Trophoblast cell (in vitro differentiated cells and primary cell): Measurements from ENCODE around the gene C5AR2.

Experiments used
- DNase-seq, 2 donors: peaks; one replicate each; pipeline ENCODE4 v3.0.0-alpha.2; 2016
- H2AFZ ChIP-seq: 2 replicates; pipeline ENCODE4 v1.6.1; 2013; ENCODE audit warnings: low read length, moderate library complexity, mild to moderate bottlenecking; ENCODE audit not compliant: insufficient read depth, poor library complexity
- H2AK5ac ChIP-seq: 2 replicates; pipeline ENCODE4 v1.6.1; 2013; ENCODE audit warnings: mild to moderate bottlenecking, low read length
- H2BK120ac ChIP-seq: 2 replicates; pipeline ENCODE4 v1.6.1; 2013; ENCODE audit warnings: low read length, mild to moderate bottlenecking, moderate library complexity; ENCODE audit not compliant: insufficient read depth, poor library complexity
- H2BK12ac ChIP-seq: 2 replicates; pipeline ENCODE4 v1.6.1; 2013; ENCODE audit warnings: mild to moderate bottlenecking, low read length, moderate library complexity
- H2BK5ac ChIP-seq: 2 replicates; pipeline ENCODE4 v1.6.1; 2013; ENCODE audit warnings: low read length, low read depth, moderate library complexity, mild to moderate bottlenecking; ENCODE audit not compliant: poor library complexity
- H3K14ac ChIP-seq: 2 replicates; pipeline ENCODE4 v1.6.1; 2013; ENCODE audit warnings: mild to moderate bottlenecking, low read length
- H3K18ac ChIP-seq: 2 replicates; pipeline ENCODE4 v1.6.1; 2013; ENCODE audit warnings: mild to moderate bottlenecking, low read length
- H3K23ac ChIP-seq: 2 replicates; pipeline ENCODE4 v1.6.1; 2013; ENCODE audit warnings: low read length
- H3K27ac ChIP-seq: 2 replicates; pipeline ENCODE4 v1.5.1; 2013; ENCODE audit warnings: low read depth, mild to moderate bottlenecking, inconsistent platforms, low read length, moderate library complexity
- H3K27me3 ChIP-seq: 2 replicates; pipeline ENCODE4 v1.6.1; 2013; ENCODE audit warnings: inconsistent platforms, mild to moderate bottlenecking, low read length, moderate library complexity; ENCODE audit not compliant: insufficient read depth
- H3K36me3 ChIP-seq, 2 experiments: 1 replicate in 1 of 2; 2 replicates in 1 of 2; pipeline ENCODE4 v1.6.1; 2013; ENCODE audit warnings: low read length in 2 of 2, mild to moderate bottlenecking in 2 of 2, moderate library complexity in 1 of 2; ENCODE audit not compliant: insufficient read depth in 2 of 2, control insufficient read depth in 1 of 2
- H3K4ac ChIP-seq: 2 replicates; pipeline ENCODE4 v1.6.1; 2013; ENCODE audit warnings: low read depth, mild to moderate bottlenecking, low read length, moderate library complexity
- H3K4me1 ChIP-seq, 2 experiments: 1 replicate in 1 of 2; 2 replicates in 1 of 2; pipeline ENCODE4 v1.6.1; 2013; ENCODE audit warnings: low read length in 2 of 2, mild to moderate bottlenecking in 2 of 2, moderate library complexity in 1 of 2; ENCODE audit not compliant: insufficient read depth in 2 of 2, control insufficient read depth in 1 of 2
- H3K4me2 ChIP-seq: 2 replicates; pipeline ENCODE4 v1.6.1; 2013; ENCODE audit warnings: inconsistent platforms, mild to moderate bottlenecking, low read length, moderate library complexity
- H3K4me3 ChIP-seq: 2 replicates; pipeline ENCODE4 v1.5.1; 2013; ENCODE audit warnings: mild to moderate bottlenecking, low read depth, low read length, inconsistent platforms
- H3K79me1 ChIP-seq: one replicate; pipeline ENCODE4 v1.6.1; 2013; ENCODE audit warnings: low read length
- H3K79me2 ChIP-seq: 2 replicates; pipeline ENCODE4 v1.6.1; 2013; ENCODE audit warnings: low read length, mild to moderate bottlenecking; ENCODE audit not compliant: control insufficient read depth, insufficient read depth, poor library complexity
- H3K9ac ChIP-seq: 2 replicates; pipeline ENCODE4 v1.6.1; 2013; ENCODE audit warnings: mild to moderate bottlenecking, low read length
- H3K9me3 ChIP-seq: 2 replicates; pipeline ENCODE4 v1.6.1; 2013; ENCODE audit warnings: low read depth, mild to moderate bottlenecking, control low read depth, inconsistent platforms, low read length; ENCODE audit not compliant: insufficient read depth
- H4K12ac ChIP-seq: 2 replicates; pipeline ENCODE4 v1.6.1; 2013; ENCODE audit warnings: low read depth, mild to moderate bottlenecking, low read length, moderate library complexity
- H4K8ac ChIP-seq: 2 replicates; pipeline ENCODE4 v1.6.1; 2013; ENCODE audit warnings: low read depth, mild to moderate bottlenecking, low read length, moderate library complexity
- H4K91ac ChIP-seq: one replicate; pipeline ENCODE4 v1.6.1; 2013; ENCODE audit warnings: low read depth, mild to moderate bottlenecking, low read length, moderate library complexity
- WGBS: extraction: QIAGEN DNeasy Blood & Tissue Kit; methylation state at CpG from one replicate; pipeline ENCODE4 v1.1.7; 2013; ENCODE audit warnings: missing lambda C conversion rate; ENCODE audit not compliant: insufficient read length, insufficient coverage; ENCODE audit errors: extremely low coverage; 5-methylcytosine and 5-hydroxymethylcytosine counted together

The C5AR2 gene

GRCh38 chr19:47316513-47316912 is 15.5 kb upstream of the C5AR2 start:
- Histone ChIP-seq H3K4ac (no peak overlapping the region), H3K4me2 (no peak overlapping the region), H2AK5ac (no peak overlapping the region), H4K8ac (no peak overlapping the region), H3K14ac (no peak overlapping the region), H3K79me2 (no peaks in the 10 kb centered on the region), H3K23ac (no peak overlapping the region), H3K9me3 (peaks cover 4% of the 10 kb centered on the region), H3K4me1 (no peaks in the 10 kb centered on the region), H3K79me1 (no peaks in the 10 kb centered on the region), H3K27ac (no peak overlapping the region), H3K27me3 (no peaks in the 10 kb centered on the region), H4K91ac (no peak overlapping the region), H2BK120ac (no peak overlapping the region), H2BK12ac (no peak overlapping the region), H3K4me3 (no peak overlapping the region), H3K9ac (no peak overlapping the region), H3K18ac (no peak overlapping the region), H3K36me3 (no peaks in the 10 kb centered on the region), H2BK5ac (no peak overlapping the region), H2AFZ (no peak overlapping the region), H4K12ac (no peak overlapping the region)
- no CpG with 5 or more reads among the region's 4 CpGs for WGBS
- DNase-seq, result no peak

GRCh38 chr19:47319923-47320871 is 11.8 kb upstream of the C5AR2 start:
- Histone ChIP-seq H3K23ac (no peak overlapping the region), H3K4me3 (no peak overlapping the region), H2AK5ac (no peak overlapping the region), H3K4me2 (no peak overlapping the region), H3K9me3 (peaks cover 5% of the 10 kb centered on the region), H2BK5ac (no peak overlapping the region), H3K18ac (no peak overlapping the region), H3K79me1 (no peaks in the 10 kb centered on the region), H3K27me3 (no peaks in the 10 kb centered on the region), H3K27ac (no peak overlapping the region), H4K12ac (no peak overlapping the region), H2AFZ (no peak overlapping the region), H3K4me1 (no peaks in the 10 kb centered on the region), H4K91ac (no peak overlapping the region), H2BK120ac (no peak overlapping the region), H4K8ac (no peak overlapping the region), H3K9ac (peak overlapping the region; percentile 57), H3K79me2 (no peaks in the 10 kb centered on the region), H3K14ac (no peak overlapping the region), H3K36me3 (no peaks in the 10 kb centered on the region), H2BK12ac (no peak overlapping the region), H3K4ac (no peak overlapping the region)
- DNase-seq, result no peak
- WGBS, result no CpG with 5 or more reads among the region's 46 CpGs

GRCh38 chr19:47321630-47322029 is 10.3 kb upstream of the C5AR2 start:
- H2BK5ac ChIP-seq, result no peak overlapping the region
- H4K91ac ChIP-seq, result no peak overlapping the region
- no peak overlapping the region for H3K4me3 ChIP-seq
- no peak overlapping the region for H2AFZ ChIP-seq
- H4K12ac ChIP-seq, result no peak overlapping the region
- no peaks in the 10 kb centered on the region for H3K27me3 ChIP-seq
- no peak overlapping the region for H3K4me2 ChIP-seq
- peaks cover 5% of the 10 kb centered on the region for H3K9me3 ChIP-seq
- no peaks in the 10 kb centered on the region for H3K36me3 ChIP-seq
- H3K18ac ChIP-seq, result no peak overlapping the region
- H3K79me1 ChIP-seq, result no peaks in the 10 kb centered on the region
- no peak overlapping the region for H4K8ac ChIP-seq
- no peaks in the 10 kb centered on the region for H3K4me1 ChIP-seq
- H3K23ac ChIP-seq, result no peak overlapping the region
- H3K9ac ChIP-seq, result no peak overlapping the region
- DNase-seq, result no peak
- H2BK120ac ChIP-seq, result no peak overlapping the region
- no peak overlapping the region for H3K27ac ChIP-seq
- H3K4ac ChIP-seq, result no peak overlapping the region
- no peak overlapping the region for H2BK12ac ChIP-seq
- H3K79me2 ChIP-seq, result no peaks in the 10 kb centered on the region
- no CpG with 5 or more reads among the region's 1 CpG for WGBS
- H2AK5ac ChIP-seq, result no peak overlapping the region
- H3K14ac ChIP-seq, result no peak overlapping the region

GRCh38 chr19:47322058-47322457 is 9.9 kb upstream of the C5AR2 start:
- Histone ChIP-seq H4K12ac (no peak overlapping the region), H3K14ac (no peak overlapping the region), H3K18ac (no peak overlapping the region), H3K79me2 (no peaks in the 10 kb centered on the region), H4K91ac (no peak overlapping the region), H3K79me1 (no peaks in the 10 kb centered on the region), H2BK12ac (no peak overlapping the region), H2BK120ac (no peak overlapping the region), H3K27me3 (no peaks in the 10 kb centered on the region), H3K23ac (no peak overlapping the region), H3K4me3 (no peak overlapping the region), H4K8ac (no peak overlapping the region), H3K36me3 (no peaks in the 10 kb centered on the region), H2AFZ (no peak overlapping the region), H3K4ac (no peak overlapping the region), H3K4me2 (no peak overlapping the region), H3K4me1 (no peaks in the 10 kb centered on the region), H3K9ac (no peak overlapping the region), H2AK5ac (no peak overlapping the region), H3K9me3 (peaks cover 5% of the 10 kb centered on the region), H2BK5ac (no peak overlapping the region), H3K27ac (no peak overlapping the region)
- no CpG with 5 or more reads among the region's 2 CpGs for whole genome bisulfite sequencing
- no peak for DNase-seq
